HG02588 (cell line): ENCODE data around the gene PRR7.

Experiments used
- ATAC-seq: cut with Tn5 transposase; IDR thresholded peaks from one replicate; pipeline ENCODE4 v1.9.1; 2021; ENCODE audit warnings: mild to moderate bottlenecking, moderate library complexity; ENCODE audit not compliant: unreplicated experiment

PRR7 gene

DNA sequence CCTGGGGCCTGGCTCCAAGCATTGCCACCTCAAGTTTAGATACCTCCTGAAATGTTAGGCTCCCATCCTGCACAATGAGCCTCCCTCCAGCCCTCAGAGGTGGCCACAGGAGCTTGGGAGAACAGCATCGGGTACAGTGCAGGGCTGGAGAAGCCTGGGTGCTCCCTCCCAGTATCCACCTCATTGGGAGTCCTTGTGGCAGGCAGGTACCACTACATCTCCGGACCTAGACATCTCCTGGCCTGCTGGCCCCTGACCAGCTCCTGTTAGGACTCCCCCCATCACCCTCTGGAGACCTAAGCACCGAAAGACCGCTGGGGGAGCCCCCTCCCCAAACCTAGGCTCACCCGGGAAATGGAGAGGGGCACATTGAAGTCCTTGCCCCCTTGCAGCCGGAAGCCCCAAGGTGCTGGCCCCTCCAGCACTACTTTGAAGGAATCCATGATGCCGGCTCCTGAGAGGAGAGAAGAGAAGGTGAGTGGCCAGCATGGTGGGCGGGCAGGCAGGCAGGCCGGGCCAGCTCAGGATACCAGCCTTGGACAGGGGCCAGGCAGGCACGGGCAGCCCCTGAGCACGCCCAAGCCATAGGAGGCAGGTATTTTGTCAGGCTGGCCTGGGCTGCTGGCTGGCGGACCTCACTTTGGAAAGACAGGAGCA lies 49.6 kb downstream of the PRR7 start:
- ATAC-seq: no peak

DNA sequence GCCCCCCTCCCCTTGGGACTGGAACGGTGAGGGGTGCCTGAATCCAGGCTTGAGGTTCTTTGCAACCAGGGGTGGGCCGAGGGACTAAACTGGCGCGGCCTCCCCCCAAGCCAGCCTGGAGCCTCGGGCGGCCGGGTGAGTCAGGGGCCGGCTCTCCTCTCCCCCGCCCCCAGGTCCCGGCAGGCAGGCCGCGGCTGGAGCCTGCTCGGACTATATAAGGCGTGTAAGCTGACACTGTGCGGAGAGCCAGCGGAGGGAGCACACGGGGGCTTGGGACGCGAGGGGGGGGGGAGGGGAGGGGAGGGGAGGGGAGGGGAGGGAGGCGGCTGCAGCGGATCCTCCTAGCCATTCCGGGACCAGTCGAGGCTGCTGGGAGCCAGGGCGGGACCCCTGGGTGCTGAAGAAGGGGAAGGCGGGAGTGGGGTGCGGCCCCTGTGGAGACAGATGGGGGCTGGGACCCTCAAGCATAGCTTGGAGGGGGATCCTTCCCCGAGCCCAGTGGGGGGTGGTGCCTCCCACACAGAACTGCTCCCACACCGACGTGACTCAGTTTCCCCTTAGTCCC lies 50.2 kb downstream of the PRR7 start:
- ATAC-seq: no peak

DNA sequence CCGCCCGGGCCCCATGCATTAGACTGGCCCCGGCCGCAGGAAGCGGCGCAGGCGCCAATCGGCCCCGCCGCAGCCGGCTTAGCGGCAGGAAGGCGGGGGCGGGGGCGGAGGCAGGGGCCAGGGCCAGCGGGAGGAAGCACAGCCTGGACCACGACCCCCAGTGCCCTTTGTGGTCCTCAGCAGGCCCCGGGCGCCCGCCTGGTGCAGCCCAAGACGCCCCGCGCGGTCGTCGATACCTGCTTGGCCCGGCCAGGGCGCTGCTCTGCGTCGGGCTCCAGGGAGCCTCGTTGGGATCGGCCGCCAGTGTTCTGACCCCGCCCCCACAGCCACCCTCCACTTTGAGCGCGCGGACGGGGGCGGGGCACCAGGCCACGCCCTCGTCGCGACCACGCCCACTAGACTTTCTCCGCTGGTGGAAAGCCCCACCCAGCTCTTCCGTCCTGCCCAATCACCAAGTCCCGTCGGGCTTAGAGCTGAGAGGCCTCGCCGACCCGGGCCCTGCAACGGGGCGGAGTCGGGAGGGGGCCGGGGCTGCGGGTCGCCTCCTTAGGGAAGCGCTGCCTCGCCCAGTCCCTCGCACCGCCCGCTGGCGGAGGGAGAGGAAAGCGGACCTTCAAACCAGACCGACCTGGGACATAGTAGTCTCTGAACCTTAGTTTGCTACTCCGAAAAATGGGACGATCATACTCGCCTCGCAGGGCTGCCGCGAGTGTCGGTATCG lies 50.8 kb downstream of the PRR7 start, which contains the start of gene PDLIM7:
Gene PDLIM7, minus strand, starts transcription at position 313 of the 721 bp plus-strand sequence. CDS start 1,092 bp downstream, outside the sequence.
- ATAC-seq: peak; percentile 70

DNA sequence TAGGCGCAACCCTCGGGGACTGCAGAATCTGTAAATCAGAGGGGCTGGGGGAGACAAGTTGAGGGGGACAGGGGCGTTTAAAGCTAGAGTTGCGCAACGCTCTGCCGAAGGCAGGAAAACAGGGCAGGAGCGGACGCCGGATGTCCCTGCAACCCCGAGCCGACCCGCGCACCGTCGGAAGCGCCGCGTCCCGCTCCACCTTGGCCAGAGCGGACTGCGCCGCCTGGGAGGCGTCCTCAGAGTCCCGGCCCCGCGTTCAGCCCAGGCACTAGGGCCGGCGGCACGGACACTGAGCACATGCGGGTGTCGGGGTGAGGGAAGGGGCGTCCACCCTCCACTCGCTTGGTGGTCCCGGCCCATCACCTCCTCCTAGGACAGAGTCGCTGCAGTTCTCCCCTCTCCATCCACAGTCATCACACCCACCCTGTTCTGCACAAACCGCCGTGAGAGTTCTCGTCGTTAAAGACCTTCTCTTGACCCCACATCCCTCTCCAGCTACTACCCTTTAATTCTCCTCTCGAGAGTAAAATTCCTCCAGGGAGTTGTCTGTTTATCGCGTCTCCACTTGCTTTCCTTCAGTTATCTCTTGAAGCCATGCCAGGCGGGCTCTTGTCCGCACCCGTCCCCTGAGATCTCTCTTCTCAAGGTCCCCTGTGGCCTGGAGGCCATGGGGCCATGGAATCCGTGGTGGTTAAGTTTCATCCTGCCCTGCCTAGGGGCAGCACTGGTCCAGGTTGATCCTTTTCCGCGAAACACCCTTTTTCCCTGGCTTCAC lies 51.6 kb downstream of the PRR7 start:
- ATAC-seq: peak; percentile 3

DNA sequence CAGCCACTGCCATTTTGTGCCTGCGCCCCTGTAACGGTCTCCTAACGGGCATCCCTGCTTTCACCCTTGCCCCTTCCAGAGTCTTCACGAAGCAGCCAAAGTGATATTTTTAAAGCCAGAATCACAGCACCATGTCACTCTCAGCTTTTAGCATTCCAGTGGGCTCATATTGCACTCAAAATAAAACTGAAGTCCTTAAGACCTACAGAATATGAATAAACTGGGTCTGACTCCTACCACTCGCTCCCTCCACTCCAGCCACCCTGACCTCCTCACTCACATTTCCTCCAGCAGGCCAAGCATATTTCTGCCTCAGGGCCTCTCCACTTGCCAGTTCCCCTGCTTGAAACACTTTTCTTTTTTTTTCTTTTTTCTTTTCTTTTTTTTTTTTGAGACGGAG lies 53.2 kb downstream of the PRR7 start:
- no peak for ATAC-seq

DNA sequence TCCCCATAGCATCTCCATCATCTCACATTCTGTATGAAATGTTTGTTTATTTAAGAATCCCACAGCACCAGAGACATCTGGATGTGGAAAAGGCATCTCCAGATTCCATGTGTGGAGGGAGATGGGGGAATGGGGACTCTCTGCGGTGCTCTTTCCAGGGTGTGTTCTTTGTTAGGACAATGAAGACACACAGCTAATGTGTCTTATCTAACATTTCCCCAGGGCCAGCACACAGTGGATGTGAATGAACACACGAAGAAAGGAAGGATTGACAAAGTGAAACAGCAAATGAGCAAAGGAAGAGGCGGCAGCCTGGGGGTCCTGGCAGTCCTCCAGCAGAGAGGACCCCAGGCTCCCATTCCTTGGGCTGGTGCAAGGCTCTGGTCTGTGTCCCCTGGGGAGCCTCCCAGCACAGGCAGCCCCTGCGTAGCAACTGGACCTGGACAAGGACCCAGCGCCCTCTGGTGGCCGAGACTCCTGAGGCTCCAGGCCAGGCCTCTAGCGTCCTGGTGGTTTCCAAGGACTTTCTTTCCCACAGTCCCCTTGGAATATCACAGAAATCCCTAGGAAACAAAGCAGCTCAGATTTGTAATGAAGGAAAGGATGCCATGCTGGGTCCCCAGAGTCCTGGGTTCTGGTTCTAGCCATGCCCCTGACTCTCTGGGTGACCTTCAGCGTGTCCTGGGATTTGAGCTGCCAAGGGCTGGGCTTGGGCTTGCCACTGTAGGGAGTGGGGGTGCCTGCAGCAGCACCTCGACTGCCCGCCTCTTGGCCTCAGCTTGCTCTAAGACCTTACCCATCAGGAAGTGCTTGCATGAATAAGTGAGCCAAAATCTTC lies 54.3 kb downstream of the PRR7 start:
- no peak for ATAC-seq

DNA sequence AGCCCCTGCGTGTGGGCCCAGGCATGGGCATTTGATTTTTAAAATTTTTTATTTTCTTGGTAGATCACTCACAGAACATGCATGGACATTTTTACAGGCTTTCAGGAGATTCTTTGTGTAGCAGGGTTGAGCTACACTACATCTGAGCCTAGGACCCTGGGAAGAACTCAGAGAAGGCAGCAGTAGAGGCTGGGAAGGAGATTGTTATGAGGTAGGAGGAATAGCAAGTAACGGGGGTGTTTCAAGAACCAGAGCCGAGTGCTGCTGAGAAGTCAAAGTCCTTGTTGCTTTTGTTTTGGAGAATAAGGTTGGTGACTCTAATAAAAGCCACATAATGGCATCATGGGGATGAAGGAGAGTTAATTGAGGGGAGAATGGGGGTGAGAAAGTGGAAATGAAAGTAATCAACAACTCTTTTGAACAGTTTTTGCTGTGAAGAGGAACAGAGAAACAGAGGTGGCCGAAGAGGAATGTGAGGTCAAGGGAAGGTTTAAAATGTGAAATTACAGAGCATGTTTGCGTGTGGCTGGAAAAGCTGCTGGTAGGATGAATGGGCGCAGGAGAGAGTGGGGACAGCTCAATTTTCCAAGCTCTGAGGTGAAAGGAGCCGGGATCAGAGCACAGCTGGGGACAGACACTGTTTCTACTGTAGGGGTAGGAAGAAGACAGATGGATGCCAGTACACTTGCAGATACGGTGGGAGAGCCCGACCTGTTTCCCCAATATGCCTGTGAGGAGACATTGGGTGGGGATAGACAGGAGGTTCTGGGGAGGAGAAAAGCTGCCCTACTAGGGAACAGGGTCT lies 55.5 kb downstream of the PRR7 start:
- ATAC-seq: no peak

DNA sequence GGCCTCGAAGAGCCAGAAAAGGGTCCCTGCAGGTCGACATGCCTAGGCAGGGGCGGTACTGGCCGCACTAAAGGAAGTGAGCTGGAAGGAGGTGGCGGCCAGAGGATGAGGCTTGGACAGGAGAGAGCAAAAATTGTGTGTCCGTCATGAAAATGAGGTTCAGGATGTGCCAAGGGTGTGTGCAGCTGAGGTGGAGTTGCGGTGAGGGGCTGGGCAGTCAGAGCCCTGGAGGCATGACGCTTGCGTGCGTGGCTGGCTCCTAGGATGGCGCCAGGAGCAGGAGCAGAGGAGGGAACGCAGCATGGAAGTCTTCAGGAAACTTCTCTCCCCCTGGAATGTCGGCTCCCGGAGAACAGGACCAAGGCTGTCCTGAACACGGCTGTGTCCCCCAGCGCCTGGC lies 56.3 kb downstream of the PRR7 start:
- no peak for ATAC-seq

DNA sequence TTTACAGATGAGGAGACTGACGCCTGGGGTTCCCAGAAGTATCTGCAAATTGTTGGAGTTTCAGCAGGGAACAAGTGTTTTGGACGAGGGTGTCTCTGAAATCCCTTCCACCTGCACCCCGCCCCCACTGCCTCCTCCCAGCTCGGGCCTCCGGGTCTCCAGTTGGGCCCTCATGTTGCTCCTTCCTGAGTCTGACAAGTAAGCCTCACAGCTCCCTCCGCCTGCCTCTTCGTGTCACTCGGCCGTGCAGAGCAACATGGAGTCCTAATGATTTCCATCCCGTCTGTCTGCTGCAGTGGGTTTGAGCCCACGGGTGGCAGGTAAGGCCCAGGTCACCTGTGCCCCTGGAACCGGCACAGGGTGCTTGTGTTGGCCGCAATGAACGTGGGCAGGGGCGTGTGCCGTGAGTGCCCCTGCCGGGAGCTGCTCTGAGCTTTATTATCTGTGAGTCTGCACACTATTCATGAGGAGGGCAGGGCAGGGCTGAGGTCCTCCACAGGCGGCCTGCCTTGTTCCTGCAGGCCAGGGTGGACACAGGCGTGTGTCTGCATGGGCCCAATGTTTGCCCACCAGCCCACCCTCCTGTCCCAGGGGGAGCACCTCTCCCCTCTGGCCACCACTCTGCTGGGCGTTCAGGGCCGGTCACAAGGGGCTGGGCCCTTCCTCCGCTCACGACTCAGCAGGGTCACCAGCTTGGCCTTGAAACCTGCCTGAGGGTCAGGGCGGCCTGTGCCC lies 56.9 kb downstream of the PRR7 start:
- no peak for ATAC-seq

DNA sequence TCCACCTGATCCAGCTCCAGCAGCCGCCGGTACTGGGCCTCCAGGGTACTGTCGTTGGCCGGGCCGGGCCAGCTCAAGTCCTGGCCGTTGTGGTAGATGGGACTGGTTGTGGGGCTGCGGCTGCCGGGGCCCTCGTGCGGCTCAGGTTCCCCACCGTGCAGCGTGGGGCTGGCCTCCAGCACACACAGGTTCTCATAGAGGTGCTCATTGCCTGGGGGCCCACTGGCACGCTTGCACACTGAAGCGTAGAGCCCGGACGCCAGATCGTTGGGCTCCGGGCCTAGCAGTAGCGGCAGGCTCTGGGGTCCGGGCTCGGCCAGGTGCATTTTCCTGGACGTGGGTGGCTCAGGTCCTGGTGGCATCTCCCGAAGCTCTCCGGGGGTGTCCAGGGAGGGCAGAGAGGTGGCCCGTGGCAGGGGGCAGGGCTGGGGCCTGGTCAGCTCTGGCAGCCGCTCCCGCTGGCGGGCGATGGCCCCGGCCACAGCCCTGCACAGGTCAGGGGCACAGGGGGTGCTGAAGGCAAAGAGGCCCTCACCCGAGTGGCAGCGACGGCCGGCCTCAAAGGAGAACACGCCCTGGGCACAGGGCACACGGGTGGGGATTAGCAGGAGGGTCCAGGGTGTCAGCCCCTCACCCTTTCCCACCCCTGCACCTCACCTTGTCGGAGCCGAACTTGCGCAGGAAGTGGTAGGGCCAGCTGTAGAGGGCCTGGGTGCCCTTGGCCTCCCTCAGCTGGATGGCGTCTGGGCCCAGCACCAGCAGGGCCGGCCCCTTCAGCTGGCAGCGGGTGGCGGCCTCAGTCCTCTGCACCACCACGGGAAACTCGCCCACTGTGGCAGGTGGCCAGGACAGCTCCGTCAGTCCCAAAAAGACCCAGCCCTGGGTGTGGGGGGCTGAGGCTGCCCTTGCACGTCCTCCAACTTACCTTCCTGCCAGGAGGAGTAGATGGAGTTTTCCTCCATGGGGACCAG lies 57.8 kb downstream of the PRR7 start:
- no peak for ATAC-seq

DNA sequence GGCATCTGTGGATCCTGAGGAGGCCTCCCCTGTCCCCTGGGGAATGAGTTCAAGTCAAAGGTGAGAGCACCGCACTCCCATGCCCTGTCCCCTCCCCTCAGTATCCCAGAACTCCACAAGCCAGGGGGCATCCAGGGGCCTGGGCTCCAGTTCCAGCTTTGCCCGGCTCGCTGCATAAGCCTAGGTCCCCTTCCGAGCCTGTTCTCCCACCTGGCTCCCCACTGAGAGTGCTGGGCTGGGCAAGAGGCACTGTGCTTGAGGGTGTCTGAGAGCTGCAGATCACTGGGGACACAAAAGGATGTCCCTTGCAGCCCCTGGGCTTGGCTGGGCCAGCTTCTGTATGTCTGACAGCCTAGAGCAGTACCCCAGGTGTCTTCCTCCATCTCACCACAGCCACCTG lies 58.5 kb downstream of the PRR7 start:
- no peak for ATAC-seq
